ENCODE data around the gene CLCN1.

The CLCN1 gene

GRCh38 chr7:143341842-143342241, 25.9 kb downstream of the CLCN1 start:
- peak; percentile 26 for DNase-seq

GRCh38 chr7:143343596-143343995, 27.7 kb downstream of the CLCN1 start:
- DNase-seq: no peak

- DNase-seq: peak; percentile 84
These were observed 29.6 kb downstream of the CLCN1 start for GRCh38 chr7:143345428-143345900.

GRCh38 chr7:143346018-143346417, 30.1 kb downstream of the CLCN1 start:
- DNase-seq: no peak

- no peak for DNase-seq
These were observed 32.0 kb downstream of the CLCN1 start for GRCh38 chr7:143347950-143348349.

- DNase-seq: no peak
These were observed 35.1 kb downstream of the CLCN1 start for GRCh38 chr7:143351060-143351459.

- DNase-seq: no peak
These were observed 35.7 kb downstream of the CLCN1 start for GRCh38 chr7:143351574-143351973.

- no peak for DNase-seq
These were observed 36.7 kb downstream of the CLCN1 start for GRCh38 chr7:143352531-143353002.

- no peak for DNase-seq
These were observed 38.5 kb downstream of the CLCN1 start for GRCh38 chr7:143354376-143354775.

GRCh38 chr7:143354965-143355364, 39.1 kb downstream of the CLCN1 start:
- DNase-seq: no peak

GRCh38 chr7:143355450-143356385, 39.8 kb downstream of the CLCN1 start:
- no peak for DNase-seq

GRCh38 chr7:143356414-143357050, 40.6 kb downstream of the CLCN1 start:
- no peak for DNase-seq

- no peak for DNase-seq
These were observed 42.7 kb downstream of the CLCN1 start for GRCh38 chr7:143358626-143359025.

- DNase-seq: no peak
These were observed 44.0 kb downstream of the CLCN1 start for GRCh38 chr7:143359771-143360353.

- no peak for DNase-seq
These were observed 45.1 kb downstream of the CLCN1 start for GRCh38 chr7:143360788-143361551.

- DNase-seq: no peak
These were observed 45.7 kb downstream of the CLCN1 start for GRCh38 chr7:143361552-143362130.

GRCh38 chr7:143362131-143363015, 46.5 kb downstream of the CLCN1 start, which contains the start of gene FAM131B:
TSS of gene FAM131B (minus strand) at chr7:143362713. CDS start at chr7:143362603, 110 bp downstream.
- peak; percentile 76 for DNase-seq

- DNase-seq: no peak
These were observed 47.4 kb downstream of the CLCN1 start for GRCh38 chr7:143363016-143363937.

- no peak for DNase-seq
These were observed 52.1 kb downstream of the CLCN1 start for GRCh38 chr7:143367972-143368371.

GRCh38 chr7:143368387-143368786, 52.5 kb downstream of the CLCN1 start:
- no peak for DNase-seq
